K562 (cell line): ENCODE data around the gene BPI. TPM values are rescaled to one million over a fixed set of nuclear protein-coding genes. Genes with fewer than 3 reads are reported as not detected.

Source experiments
- ATAC-seq: fragments of 200-7000 bp; cut with Tn5 transposase; 3 replicates; pipeline ENCODE4 v1.9.1; 2020; ENCODE audit warnings: moderate library complexity
- BruUV-seq: library from RNA; stranded (reverse); fragments of 400-500 nt; replicated peaks from 2 replicates; lab custom pipeline; 2021; lab: Mats Ljungman, UMichigan
- CTCF ChIA-PET: fragments of 300-600 bp; formaldehyde crosslinking; extraction: SDS; loops from one replicate; lab custom pipeline; 2021; ENCODE audit warnings: low intra/inter-chr PET ratio; lab: Yijun Ruan, JAX
- POLR2A ChIA-PET: fragments of 300-600, 350-650 bp; sonication (Branson Sonifier 250); formaldehyde crosslinking; extraction: SDS; loops from one replicate; lab custom pipeline; 2021; ENCODE audit warnings: antibody characterized with exemption, inconsistent platforms; lab: Yijun Ruan, JAX
- DNase-seq, 4 experiments: peaks; one replicate each; pipeline versions ENCODE4 v3.0.0 to v3.0.0-alpha.2; 2011 to 2018; ENCODE audit warnings: low spot score in 3 of 4, mixed read lengths in 3 of 4; ENCODE audit errors: extremely low read depth in 1 of 4
- FAIRE-seq: peaks from 2 replicates; lab custom pipeline; 2011; peaks lifted over from hg19 to GRCh38; lab: Jason Lieb, UNC
- H2AFZ ChIP-seq: 2 replicates; pipeline ENCODE4 v1.6.0; 2011; ENCODE audit warnings: low read depth, low read length, control low read depth, inconsistent platforms
- H3K27ac ChIP-seq: fragments of 200-600 bp; 3 replicates; pipeline ENCODE4 v1.8.0; 2011; ENCODE audit warnings: low read depth, mild to moderate bottlenecking, control low read depth, inconsistent platforms, low read length, moderate library complexity, mixed read lengths; ENCODE audit errors: extremely low read depth
- H3K27me3 ChIP-seq, 2 experiments: fragments of 300-600 bp in 1 of 2; 2 replicates in 1 of 2; 3 replicates in 1 of 2; pipeline versions ENCODE4 v1.6.0 to v1.8.0; 2011; ENCODE audit warnings: inconsistent platforms in 2 of 2, low read length in 2 of 2, mild to moderate bottlenecking in 1 of 2, mixed read lengths in 1 of 2, moderate library complexity in 1 of 2; ENCODE audit not compliant: control insufficient read depth in 2 of 2, insufficient read depth in 2 of 2
- H3K36me3 ChIP-seq: fragments of 300-600 bp; 3 replicates; pipeline ENCODE4 v1.8.0; 2011; ENCODE audit warnings: mild to moderate bottlenecking, low read length, inconsistent platforms; ENCODE audit not compliant: control insufficient read depth, insufficient read depth
- H3K4me1 ChIP-seq, 2 experiments: fragments of 200-600 bp in 1 of 2; replicated peaks in 1 of 2; 2 replicates in 1 of 2; 3 replicates in 1 of 2; pipeline versions ENCODE4 v1.5.1 to v1.8.0; 2011; ENCODE audit warnings: inconsistent platforms in 2 of 2, low read length in 2 of 2, mild to moderate bottlenecking in 1 of 2, mixed read lengths in 1 of 2, moderate library complexity in 1 of 2; ENCODE audit not compliant: control insufficient read depth in 2 of 2, insufficient read depth in 2 of 2
- H3K4me2 ChIP-seq: 2 replicates; pipeline ENCODE4 v1.6.1; 2011; ENCODE audit warnings: low read length, control low read depth, inconsistent platforms, mixed read lengths; ENCODE audit not compliant: insufficient read depth
- H3K4me3 ChIP-seq: fragments of 200-600 bp; sonication (generic), shearing (Covaris generic); 2 replicates; pipeline ENCODE4 v1.5.1; 2016; ENCODE audit warnings: control low read depth, inconsistent platforms
- H3K79me2 ChIP-seq: fragments of 200-600 bp; 3 replicates; pipeline ENCODE4 v1.8.0; 2011; ENCODE audit warnings: low read length, inconsistent platforms; ENCODE audit not compliant: control insufficient read depth, insufficient read depth
- H3K9ac ChIP-seq, 2 experiments: 2 replicates each; pipeline versions ENCODE4 v1.6.0 to v1.6.1; 2011; ENCODE audit warnings: low read depth in 2 of 2, low read length in 2 of 2, control low read depth in 1 of 2, inconsistent platforms in 1 of 2, mild to moderate bottlenecking in 1 of 2, mixed read lengths in 1 of 2; ENCODE audit not compliant: insufficient read depth in 1 of 2
- H3K9me1 ChIP-seq: one replicate; pipeline ENCODE4 v1.6.0; 2011; ENCODE audit warnings: inconsistent platforms, mild to moderate bottlenecking, low read length, moderate library complexity; ENCODE audit not compliant: control insufficient read depth, insufficient read depth
- H3K9me3 ChIP-seq: replicated peaks from 2 replicates; pipeline ENCODE4 v1.5.1; 2011; ENCODE audit warnings: low read depth, low read length, inconsistent platforms; ENCODE audit not compliant: control insufficient read depth, insufficient read depth
- H4K20me1 ChIP-seq: replicated peaks from 2 replicates; pipeline ENCODE4 v1.6.1; 2011; ENCODE audit warnings: low read length, inconsistent platforms, mixed read lengths; ENCODE audit not compliant: control insufficient read depth, insufficient read depth
- C11orf30 ChIP-seq: fragments of 450-650 bp; IDR thresholded peaks from 2 replicates; pipeline ENCODE4 v1.6.1; 2016; ENCODE audit warnings: low read depth, mild to moderate bottlenecking
- E2F3 ChIP-seq: fragments of 250-450 bp; sonication (Bioruptor Pico); IDR thresholded peaks from 2 replicates; pipeline ENCODE4 v1.4.0; 2020; ENCODE audit warnings: mild to moderate bottlenecking
- ESRRB ChIP-seq: fragments of 250-450 bp; sonication (Bioruptor Pico); IDR thresholded peaks from 2 replicates; pipeline ENCODE4 v1.5.0; 2020; ENCODE audit warnings: mild to moderate bottlenecking, moderate library complexity, borderline replicate concordance
- FOXM1 ChIP-seq, 2 experiments: fragments of 450-650 bp in 1 of 2; sonication (generic) in 1 of 2; formaldehyde crosslinking in 1 of 2; IDR thresholded peaks; 2 replicates each; pipeline versions ENCODE4 v1.6.1 to v1.9.0; 2017 to 2022; ENCODE audit warnings: low read depth in 2 of 2, mild to moderate bottlenecking in 2 of 2, missing genetic modification reagents in 1 of 2, moderate library complexity in 1 of 2
- GABPA ChIP-seq: fragments of 200-800 bp; sonication (Bioruptor generic); conservative IDR thresholded peaks from 2 replicates; pipeline ENCODE4 v1.6.1; 2016; ENCODE audit warnings: low read depth, missing genetic modification characterization, missing compliant biosample characterization
- GATA2 ChIP-seq: sonication (generic); formaldehyde crosslinking; IDR thresholded peaks from 2 replicates; pipeline ENCODE4 v1.4.0; 2020; ENCODE audit warnings: mild to moderate bottlenecking, missing genetic modification reagents
- HEY1 ChIP-seq: fragments of 250-450 bp; sonication (Bioruptor Pico); IDR thresholded peaks from 2 replicates; pipeline ENCODE4 v1.5.0; 2020; ENCODE audit warnings: mild to moderate bottlenecking, moderate library complexity, borderline replicate concordance
- HOXB6 ChIP-seq: fragments of 250-450 bp; sonication (Bioruptor Pico); IDR thresholded peaks from 2 replicates; pipeline ENCODE4 v1.5.1; 2022; ENCODE audit warnings: mild to moderate bottlenecking, borderline replicate concordance
- KAT2B ChIP-seq: IDR thresholded peaks from one replicate; pipeline ENCODE4 v1.6.1; 2012; ENCODE audit warnings: low read depth, mild to moderate bottlenecking, control low read depth, inconsistent platforms, low read length, moderate library complexity
- MAFF ChIP-seq: IDR thresholded peaks from 2 replicates; pipeline ENCODE4 v1.6.1; 2012; ENCODE audit warnings: low read length, improper control_type of control experiment
- MAFG ChIP-seq: fragments of 450-650 bp; conservative IDR thresholded peaks from 2 replicates; pipeline ENCODE4 v1.6.1; 2016; ENCODE audit warnings: missing genetic modification characterization, missing compliant biosample characterization
- MAFK ChIP-seq: IDR thresholded peaks from 2 replicates; pipeline ENCODE4 v1.6.1; 2011; ENCODE audit warnings: low read length, improper control_type of control experiment
- POU5F1 ChIP-seq: fragments of 150-350 bp; IDR thresholded peaks from 2 replicates; pipeline ENCODE4 v1.6.1; 2014; ENCODE audit warnings: borderline replicate concordance, low read length, low read depth, mild to moderate bottlenecking; ENCODE audit not compliant: partially characterized antibody
- SETDB1 ChIP-seq: IDR thresholded peaks from one replicate; pipeline ENCODE4 v1.6.1; 2012; ENCODE audit warnings: low read length, control low read depth, inconsistent platforms
- THAP7 ChIP-seq: fragments of 250-450 bp; sonication (Bioruptor Pico); IDR thresholded peaks from 2 replicates; pipeline ENCODE4 v1.5.0; 2021
- ZNF175 ChIP-seq: fragments of 200-800 bp; sonication (Bioruptor generic); IDR thresholded peaks from 2 replicates; pipeline ENCODE4 v1.6.1; 2016; ENCODE audit warnings: low read depth, mild to moderate bottlenecking, missing genetic modification characterization, missing compliant biosample characterization
- ZNF316 ChIP-seq: fragments of 450-650 bp; IDR thresholded peaks from 2 replicates; pipeline ENCODE4 v1.6.1; 2016
- WGBS: fragments of 100-300 bp; shearing (Covaris generic); methylation state at CpG from one replicate; pipeline ENCODE4 v1.1.6; 2016; ENCODE audit warnings: low coverage, mixed read lengths; ENCODE audit not compliant: insufficient coverage; ENCODE audit errors: missing lambda C conversion rate; 5-methylcytosine and 5-hydroxymethylcytosine counted together
- in situ Hi-C: fragments of 300-500 bp; cut with MboI; formaldehyde crosslinking; loops from 4 replicates; pipeline ENCODE4 v1.15.0; 2018; ENCODE audit warnings: inconsistent platforms, mixed read lengths
- intact Hi-C: fragments of 100-400 bp; cut with micrococcal nuclease; formaldehyde crosslinking; loops from 2 replicates; pipeline ENCODE4 v1.14.2; 2022
- polyA plus RNA-seq, 8 experiments: library from polyadenylated mRNA; depleted of rRNA in 4 of 8; stranded (reverse) in 5 of 8; unstranded in 3 of 8; fragments of >200 nt; fragmentation: Nextera tagmentation in 2 of 8; fragmentation: Illumina TruSeq in 1 of 8; extraction: Ambion mirVana in 2 of 8; extraction: Trizol in 1 of 8; gene quantifications; 2 replicates each; pipeline versions ENCODE4 v1.2.1 to v1.2.3, GENCODE V29; 2011 to 2014; ENCODE audit warnings: inconsistent platforms in 1 of 8, missing spikeins in 1 of 8
- total RNA-seq, 7 experiments: library from RNA; depleted of rRNA in 6 of 7; stranded (reverse); fragments of >200 nt in 6 of 7; fragmentation: Illumina TruSeq in 2 of 7; extraction: Trizol in 2 of 7; gene quantifications; 2 replicates each; pipeline versions ENCODE4 v1.2.1 to v1.2.3, GENCODE V29; 2011 to 2021; ENCODE audit warnings: low replicate concordance in 1 of 7
- TF ChIP-seq, protein P1 (sequence below): fragments of 450-650 bp; IDR thresholded peaks from 2 replicates; pipeline ENCODE4 v1.7.0; 2016; ENCODE audit warnings: borderline replicate concordance
- TF ChIP-seq, protein P2 (sequence below): fragments of 450-650 bp; IDR thresholded peaks from 2 replicates; pipeline ENCODE4 v1.7.1; 2018; ENCODE audit warnings: mild to moderate bottlenecking, low read depth; ENCODE audit not compliant: partially characterized antibody

Gene BPI
- total and polyA plus RNA-seq, 9 of the 15 experiments (the other 6 are each of a cell fraction or from before 2014, with no cell fraction given), result not detected

DNA sequence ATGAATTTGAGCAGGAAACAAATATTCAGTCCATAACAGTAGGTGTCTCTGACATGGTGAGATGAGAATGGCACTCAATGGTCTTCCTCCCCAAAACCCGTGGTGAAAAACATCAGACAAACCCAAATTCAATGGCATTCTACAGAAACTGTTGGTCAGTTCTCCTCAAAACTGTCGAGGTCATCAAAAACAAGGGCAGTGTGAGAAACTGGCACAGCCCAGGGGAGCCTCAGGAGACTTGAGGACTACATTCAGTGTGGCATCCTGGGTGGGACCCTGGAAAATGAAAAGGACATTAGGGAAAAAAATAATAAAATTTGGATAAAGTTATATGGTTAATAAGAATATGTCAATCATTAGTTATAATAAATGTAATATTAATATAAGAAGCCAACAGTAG is 82.9 kb downstream of the BPI start:
- intact Hi-C loops (no loop called here), in situ Hi-C loops (no loop called here)
- Histone ChIP-seq H3K79me2 (no peaks in the 10 kb centered on the region), H3K27me3 (peaks cover 0 to 9% of the 10 kb centered on the region in 2 experiments; a peak in 2 of 5 replicates), H3K4me3 (no peak overlapping the region), H2AFZ (no peak overlapping the region), H3K4me1 (no peaks in the 10 kb centered on the region; a peak in 1 of 5 replicates), H3K4me2 (no peak overlapping the region), H3K36me3 (no peaks in the 10 kb centered on the region), H4K20me1 (no peaks in the 10 kb centered on the region), H3K27ac (no peak overlapping the region), H3K9me3 (no peaks in the 10 kb centered on the region; the same call in 1 of the 2 replicates), H3K9me1 (no peaks in the 10 kb centered on the region), H3K9ac (no peak overlapping the region)
- no TSS peak for BruUV-seq
- CTCF ChIA-PET, result no interaction called here
- WGBS, result 0% methylated on average over 2 of the region's 2 CpGs
- POLR2A ChIA-PET, result no interaction called here
- TF ChIP-seq, protein P1, sequence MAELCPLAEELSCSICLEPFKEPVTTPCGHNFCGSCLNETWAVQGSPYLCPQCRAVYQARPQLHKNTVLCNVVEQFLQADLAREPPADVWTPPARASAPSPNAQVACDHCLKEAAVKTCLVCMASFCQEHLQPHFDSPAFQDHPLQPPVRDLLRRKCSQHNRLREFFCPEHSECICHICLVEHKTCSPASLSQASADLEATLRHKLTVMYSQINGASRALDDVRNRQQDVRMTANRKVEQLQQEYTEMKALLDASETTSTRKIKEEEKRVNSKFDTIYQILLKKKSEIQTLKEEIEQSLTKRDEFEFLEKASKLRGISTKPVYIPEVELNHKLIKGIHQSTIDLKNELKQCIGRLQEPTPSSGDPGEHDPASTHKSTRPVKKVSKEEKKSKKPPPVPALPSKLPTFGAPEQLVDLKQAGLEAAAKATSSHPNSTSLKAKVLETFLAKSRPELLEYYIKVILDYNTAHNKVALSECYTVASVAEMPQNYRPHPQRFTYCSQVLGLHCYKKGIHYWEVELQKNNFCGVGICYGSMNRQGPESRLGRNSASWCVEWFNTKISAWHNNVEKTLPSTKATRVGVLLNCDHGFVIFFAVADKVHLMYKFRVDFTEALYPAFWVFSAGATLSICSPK, result no peak
- TF ChIP-seq HEY1 (CRISPR knock-in tag), result no peak
- no peak for TF ChIP-seq ESRRB (CRISPR knock-in tag)
- no peak for TF ChIP-seq E2F3 (CRISPR knock-in tag)
- TF ChIP-seq MAFF, result peak; percentile 82
- peak; percentile 67 for TF ChIP-seq MAFK
- no peak for TF ChIP-seq HOXB6 (CRISPR knock-in tag)
- no peak for TF ChIP-seq KAT2B
- no peak for TF ChIP-seq ZNF175 (CRISPR knock-in tag)
- TF ChIP-seq MAFG (tag), result peak; percentile 58
- TF ChIP-seq, protein P2, sequence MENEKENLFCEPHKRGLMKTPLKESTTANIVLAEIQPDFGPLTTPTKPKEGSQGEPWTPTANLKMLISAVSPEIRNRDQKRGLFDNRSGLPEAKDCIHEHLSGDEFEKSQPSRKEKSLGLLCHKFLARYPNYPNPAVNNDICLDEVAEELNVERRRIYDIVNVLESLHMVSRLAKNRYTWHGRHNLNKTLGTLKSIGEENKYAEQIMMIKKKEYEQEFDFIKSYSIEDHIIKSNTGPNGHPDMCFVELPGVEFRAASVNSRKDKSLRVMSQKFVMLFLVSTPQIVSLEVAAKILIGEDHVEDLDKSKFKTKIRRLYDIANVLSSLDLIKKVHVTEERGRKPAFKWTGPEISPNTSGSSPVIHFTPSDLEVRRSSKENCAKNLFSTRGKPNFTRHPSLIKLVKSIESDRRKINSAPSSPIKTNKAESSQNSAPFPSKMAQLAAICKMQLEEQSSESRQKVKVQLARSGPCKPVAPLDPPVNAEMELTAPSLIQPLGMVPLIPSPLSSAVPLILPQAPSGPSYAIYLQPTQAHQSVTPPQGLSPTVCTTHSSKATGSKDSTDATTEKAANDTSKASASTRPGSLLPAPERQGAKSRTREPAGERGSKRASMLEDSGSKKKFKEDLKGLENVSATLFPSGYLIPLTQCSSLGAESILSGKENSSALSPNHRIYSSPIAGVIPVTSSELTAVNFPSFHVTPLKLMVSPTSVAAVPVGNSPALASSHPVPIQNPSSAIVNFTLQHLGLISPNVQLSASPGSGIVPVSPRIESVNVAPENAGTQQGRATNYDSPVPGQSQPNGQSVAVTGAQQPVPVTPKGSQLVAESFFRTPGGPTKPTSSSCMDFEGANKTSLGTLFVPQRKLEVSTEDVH, result no peak
- no peak for TF ChIP-seq FOXM1 (IDR thresholded peaks at IDR 0.05; ENCODE audit: low read depth)
- no peak for TF ChIP-seq FOXM1 (CRISPR knock-in tag; IDR thresholded peaks at IDR 0.05; ENCODE audit: low read depth)
- no peak for TF ChIP-seq POU5F1
- TF ChIP-seq C11orf30, result peak; percentile 61
- TF ChIP-seq GATA2 (CRISPR knock-in tag), result no peak
- no peak for TF ChIP-seq THAP7 (CRISPR knock-in tag)
- peak; percentile 78 for TF ChIP-seq ZNF316
- TF ChIP-seq GABPA (tag), result no peak
- no peak for TF ChIP-seq SETDB1
- ATAC-seq, result no peak
- no peak for DNase-seq
- no peak for FAIRE-seq
